Thoracic aorta (tissue), 2 donors: ENCODE measurements around the gene CRCP. TPM values are rescaled to one million over a fixed set of nuclear protein-coding genes. Genes with fewer than 3 reads are reported as not detected.

ENCODE experiments used
- ATAC-seq: fragments of 150-250 bp; one replicate; pipeline ENCODE4 v1.8.0; 2017; ENCODE audit warnings: low read depth; ENCODE audit not compliant: insufficient number of reproducible peaks, low FRiP score
- DNase-seq: peaks from one replicate; pipeline ENCODE4 v3.0.0-alpha.2; 2020; ENCODE audit warnings: low spot score
- H3K27ac ChIP-seq, 2 donors: fragments of 200-600 bp; sonication (generic); 1 replicate in 1 of 2; 2 replicates in 1 of 2; pipeline ENCODE4 v1.5.1; 2016; ENCODE audit warnings: mild to moderate bottlenecking in 2 of 2, moderate library complexity in 2 of 2
- H3K27me3 ChIP-seq: fragments of 200-600 bp; sonication (generic); replicated peaks from 2 replicates; pipeline ENCODE4 v1.6.0; 2016; ENCODE audit warnings: mild to moderate bottlenecking; ENCODE audit not compliant: insufficient read depth
- H3K36me3 ChIP-seq: fragments of 200-600 bp; sonication (generic); one replicate; pipeline ENCODE4 v1.5.1; 2016
- H3K4me1 ChIP-seq, 2 donors: fragments of 200-600 bp; sonication (generic); 1 replicate in 1 of 2; 2 replicates in 1 of 2; pipeline versions ENCODE4 v1.5.1 to v1.6.0; 2016; ENCODE audit warnings: low read depth in 2 of 2, mild to moderate bottlenecking in 1 of 2; ENCODE audit not compliant: control insufficient read depth in 1 of 2
- H3K4me3 ChIP-seq: fragments of 200-600 bp; sonication (generic); 2 replicates; pipeline ENCODE4 v1.5.1; 2016; ENCODE audit warnings: mild to moderate bottlenecking
- H3K9me3 ChIP-seq: fragments of 200-600 bp; sonication (generic); 2 replicates; pipeline ENCODE4 v1.5.1; 2016
- total RNA-seq, 2 donors: library from RNA; depleted of rRNA; stranded (reverse); fragments of >200 nt; gene quantifications; one replicate each; pipeline versions ENCODE4 v1.1.0 to v1.2.3, GENCODE V29; 2016
- TF ChIP-seq, protein P1 (sequence below): fragments of 200-600 bp; sonication (generic); IDR thresholded peaks from one replicate; pipeline ENCODE4 v1.5.1; 2019; ENCODE audit warnings: antibody characterized with exemption

Gene CRCP
- total RNA-seq, 2 donors from 2014 or later, result 32.5 to 43.5 TPM

DNA sequence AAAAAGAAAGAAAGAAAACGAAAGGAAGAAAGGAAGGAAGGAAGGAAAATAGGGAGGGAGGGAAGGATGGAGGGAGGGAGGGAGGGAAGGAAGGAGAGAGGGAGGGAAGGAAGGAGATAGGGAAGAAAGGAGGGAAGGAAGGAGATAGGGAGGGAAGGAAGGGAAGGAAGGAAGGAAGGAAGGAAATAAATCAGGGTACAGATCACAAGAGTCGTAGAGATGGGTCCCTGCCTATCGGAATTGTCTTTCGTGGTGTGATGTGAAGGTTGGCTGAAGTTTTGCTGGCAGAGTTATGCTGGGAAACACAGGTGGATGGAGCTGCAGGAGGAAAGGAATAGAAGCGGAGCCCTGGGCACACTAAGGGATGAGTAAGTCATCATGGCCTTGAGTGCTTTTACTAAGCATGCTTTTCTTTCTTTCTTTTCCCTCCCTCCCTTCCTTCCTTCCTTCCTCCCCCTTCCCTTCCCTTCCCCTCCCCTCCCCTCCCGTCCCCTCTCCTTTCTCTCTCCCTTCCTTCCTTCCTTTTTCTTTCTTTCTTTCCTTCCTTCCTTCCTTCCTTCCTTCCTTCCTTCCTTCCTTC, 78.6 kb downstream of the CRCP start:
- ATAC-seq (no peak), DNase-seq (no peak)
- no peaks in the 10 kb centered on the region for H3K27me3 ChIP-seq
- H3K9me3 ChIP-seq, result no peaks in the 10 kb centered on the region
- TF ChIP-seq, protein P1, sequence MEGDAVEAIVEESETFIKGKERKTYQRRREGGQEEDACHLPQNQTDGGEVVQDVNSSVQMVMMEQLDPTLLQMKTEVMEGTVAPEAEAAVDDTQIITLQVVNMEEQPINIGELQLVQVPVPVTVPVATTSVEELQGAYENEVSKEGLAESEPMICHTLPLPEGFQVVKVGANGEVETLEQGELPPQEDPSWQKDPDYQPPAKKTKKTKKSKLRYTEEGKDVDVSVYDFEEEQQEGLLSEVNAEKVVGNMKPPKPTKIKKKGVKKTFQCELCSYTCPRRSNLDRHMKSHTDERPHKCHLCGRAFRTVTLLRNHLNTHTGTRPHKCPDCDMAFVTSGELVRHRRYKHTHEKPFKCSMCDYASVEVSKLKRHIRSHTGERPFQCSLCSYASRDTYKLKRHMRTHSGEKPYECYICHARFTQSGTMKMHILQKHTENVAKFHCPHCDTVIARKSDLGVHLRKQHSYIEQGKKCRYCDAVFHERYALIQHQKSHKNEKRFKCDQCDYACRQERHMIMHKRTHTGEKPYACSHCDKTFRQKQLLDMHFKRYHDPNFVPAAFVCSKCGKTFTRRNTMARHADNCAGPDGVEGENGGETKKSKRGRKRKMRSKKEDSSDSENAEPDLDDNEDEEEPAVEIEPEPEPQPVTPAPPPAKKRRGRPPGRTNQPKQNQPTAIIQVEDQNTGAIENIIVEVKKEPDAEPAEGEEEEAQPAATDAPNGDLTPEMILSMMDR, result no peak
- no peaks in the 10 kb centered on the region for H3K36me3 ChIP-seq
- H3K4me3 ChIP-seq, result no peak overlapping the region
- peaks cover 0 to under 1% of the 10 kb centered on the region in 2 donors for H3K4me1 ChIP-seq
- H3K27ac ChIP-seq, result no peak overlapping the region

GRCh38 chr7:66198469-66198868, 83.8 kb downstream of the CRCP start:
- DNase-seq (no peak), ATAC-seq (no peak)
- Histone ChIP-seq H3K4me1 (peaks cover 0 to 8% of the 10 kb centered on the region in 2 donors), H3K4me3 (no peak overlapping the region), H3K9me3 (no peaks in the 10 kb centered on the region), H3K27ac (no peak overlapping the region), H3K27me3 (no peaks in the 10 kb centered on the region), H3K36me3 (no peaks in the 10 kb centered on the region)
- TF ChIP-seq, protein P1, result no peak

DNA sequence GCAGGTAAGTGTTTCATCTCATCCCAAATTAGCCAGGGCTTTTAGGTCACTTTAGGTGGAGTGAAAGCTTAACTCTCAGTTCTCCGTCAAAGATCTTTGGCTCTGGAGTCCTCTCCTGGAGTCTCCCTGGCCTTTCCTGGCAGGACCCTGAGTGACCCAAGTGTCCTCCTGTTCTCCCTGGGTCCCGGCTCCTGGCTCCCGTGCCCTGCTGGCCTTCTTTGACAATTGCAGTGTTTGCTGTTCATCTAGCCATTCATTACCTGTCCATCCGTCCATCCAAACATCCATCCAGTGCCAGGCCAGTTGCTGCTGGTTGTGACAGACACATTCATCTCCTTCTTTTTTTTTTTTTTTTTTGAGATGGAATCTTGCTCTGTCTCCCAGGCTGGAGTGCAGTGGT, 84.3 kb downstream of the CRCP start:
- H3K4me1 ChIP-seq, result peaks cover 0 to 8% of the 10 kb centered on the region in 2 donors
- no peaks in the 10 kb centered on the region for H3K9me3 ChIP-seq
- no peak overlapping the region for H3K27ac ChIP-seq
- H3K36me3 ChIP-seq, result no peaks in the 10 kb centered on the region
- no peak for ATAC-seq
- DNase-seq, result no peak
- TF ChIP-seq, protein P1, result no peak
- H3K4me3 ChIP-seq, result no peak overlapping the region
- H3K27me3 ChIP-seq, result no peaks in the 10 kb centered on the region

- ATAC-seq (no peak), DNase-seq (no peak)
- no peak overlapping the region for H3K4me3 ChIP-seq
- H3K27ac ChIP-seq, result no peak overlapping the region
- no peaks in the 10 kb centered on the region for H3K9me3 ChIP-seq
- no peaks in the 10 kb centered on the region for H3K27me3 ChIP-seq
- TF ChIP-seq, protein P1, result no peak
- peaks cover 0 to 19% of the 10 kb centered on the region in 2 donors for H3K4me1 ChIP-seq
- H3K36me3 ChIP-seq, result no peaks in the 10 kb centered on the region
Observed at GRCh38 chr7:66202441-66202840, 87.8 kb downstream of the CRCP start.

Other genes starting within 250 kb of the CRCP start
- 10 to 100 TPM; 15.6 to 20.9 TPM for gene VKORC1L1, start 241.8 kb upstream of the CRCP start, total RNA-seq
- 10 to 100 TPM; 18.7 to 23.4 TPM for gene GUSB, start 132.6 kb upstream of the CRCP start, total RNA-seq
- gene ASL, start 39.0 kb upstream of the CRCP start, total RNA-seq, result 10 to 100 TPM; 43.2 to 54.7 TPM
- gene TPST1, start 90.5 kb downstream of the CRCP start, total RNA-seq, result 10 to 100 TPM; 18.1 to 25.4 TPM